GM06990 (cell line): ENCODE measurements around the gene ZNF524.
A peak's percentile ranks its signal among the peaks of the same experiment; 100 is the strongest.
"Not testable (repeated sequence)": the region's sequence is repeated elsewhere in the genome, so short reads cannot be mapped to it uniquely, and the experiment has no call there.

ENCODE experiments used
- DNase-seq: peaks from one replicate; pipeline ENCODE4 v3.0.0-alpha.2; 2011; ENCODE audit not compliant: insufficient read length; ENCODE audit errors: extremely low read depth
- H3K27me3 ChIP-seq: replicated peaks from 2 replicates; pipeline ENCODE4 v1.6.0; 2011; ENCODE audit warnings: low read length; ENCODE audit not compliant: control insufficient read depth, insufficient read depth
- H3K36me3 ChIP-seq: 2 replicates; pipeline ENCODE4 v1.5.1; 2011; ENCODE audit warnings: low read length; ENCODE audit not compliant: control insufficient read depth, insufficient read depth
- H3K4me3 ChIP-seq: replicated peaks from 2 replicates; pipeline ENCODE4 v1.5.1; 2011; ENCODE audit warnings: low read depth, mild to moderate bottlenecking, control low read depth, low read length
- CTCF ChIP-seq: IDR thresholded peaks from 2 replicates; pipeline ENCODE4 v1.5.1; 2011; ENCODE audit warnings: low read length, control low read depth, mild to moderate bottlenecking, inconsistent platforms; ENCODE audit not compliant: insufficient read depth, poor library complexity, severe bottlenecking

ZNF524 gene

GRCh38 chr19:55581145-55581822 lies 18.8 kb upstream of the ZNF524 start:
- TF ChIP-seq CTCF = no peak
- Histone ChIP-seq H3K36me3 (peaks cover 2% of the 10 kb centered on the region), H3K4me3 (peak overlapping the region; percentile 85), H3K27me3 (no peaks in the 10 kb centered on the region; the same call in 1 of the 2 replicates)
- DNase-seq = no peak

- DNase-seq = no peak
Observed at GRCh38 chr19:55581823-55582223, 18.3 kb upstream of the ZNF524 start.

GRCh38 chr19:55582284-55582683 lies 17.8 kb upstream of the ZNF524 start:
- H3K36me3 ChIP-seq, H3K4me3 ChIP-seq, H3K27me3 ChIP-seq, DNase-seq: not testable (repeated sequence)

More at GRCh38 chr19:55581823-55582223, 18.3 kb upstream of the ZNF524 start:
- Histone ChIP-seq H3K36me3 (peaks cover 2% of the 10 kb centered on the region), H3K27me3 (no peaks in the 10 kb centered on the region; the same call in 1 of the 2 replicates), H3K4me3 (no peak overlapping the region)
- no peak for TF ChIP-seq CTCF

- H3K36me3 ChIP-seq, H3K4me3 ChIP-seq, H3K27me3 ChIP-seq, DNase-seq: not testable (repeated sequence)
Observed at GRCh38 chr19:55583897-55584296, 16.2 kb upstream of the ZNF524 start.

GRCh38 chr19:55584871-55585270 lies 15.2 kb upstream of the ZNF524 start:
- TF ChIP-seq CTCF = no peak
- Histone ChIP-seq H3K4me3 (no peak overlapping the region), H3K27me3 (no peaks in the 10 kb centered on the region; the same call in 1 of the 2 replicates), H3K36me3 (no peaks in the 10 kb centered on the region)
- no peak for DNase-seq

GRCh38 chr19:55585658-55586339 lies 14.3 kb upstream of the ZNF524 start:
- peak; percentile 61 for DNase-seq
- Histone ChIP-seq H3K4me3 (no peak overlapping the region), H3K27me3 (no peaks in the 10 kb centered on the region; the same call in 1 of the 2 replicates), H3K36me3 (no peaks in the 10 kb centered on the region)
- no peak for TF ChIP-seq CTCF
